Spinal cord (tissue), 10 donors: ENCODE results near the gene ATF2. TPM values are rescaled to one million over a fixed set of nuclear protein-coding genes. Genes with fewer than 3 reads are reported as not detected.
A peak's percentile ranks its signal among the peaks of the same experiment; 100 is the strongest.

Source experiments
- DNase-seq, 6 donors: peaks; one replicate each; pipeline versions ENCODE4 v3.0.0 to v3.0.0-alpha.2; 2013 to 2015; ENCODE audit warnings: low spot score in 6 of 6, low read depth in 4 of 6
- H3K27ac ChIP-seq: one replicate; pipeline ENCODE4 v1.5.1; 2013; ENCODE audit warnings: low read depth, low read length, control low read depth
- H3K27me3 ChIP-seq: one replicate; pipeline ENCODE4 v1.6.1; 2013; ENCODE audit warnings: low read length; ENCODE audit not compliant: control insufficient read depth, insufficient read depth
- H3K36me3 ChIP-seq: one replicate; pipeline ENCODE4 v1.6.1; 2013; ENCODE audit warnings: low read length; ENCODE audit not compliant: control insufficient read depth, insufficient read depth
- H3K4me1 ChIP-seq: one replicate; pipeline ENCODE4 v1.6.1; 2013; ENCODE audit warnings: low read length; ENCODE audit not compliant: control insufficient read depth, insufficient read depth
- H3K4me3 ChIP-seq: one replicate; pipeline ENCODE4 v1.5.1; 2013; ENCODE audit warnings: low read depth, low read length, control low read depth
- H3K9me3 ChIP-seq: one replicate; pipeline ENCODE4 v1.6.1; 2013; ENCODE audit warnings: low read length; ENCODE audit not compliant: control insufficient read depth, insufficient read depth
- WGBS: methylation state at CpG from one replicate; pipeline ENCODE4 v1.1.5; 2013; ENCODE audit warnings: missing lambda C conversion rate; ENCODE audit not compliant: insufficient coverage; 5-methylcytosine and 5-hydroxymethylcytosine counted together
- polyA plus RNA-seq, 2 donors: library from polyadenylated mRNA; unstranded; fragments of 120-200 nt; gene quantifications; one replicate each; pipeline ENCODE4 v1.2.1, GENCODE V29; 2013; ENCODE audit not compliant: insufficient read length in 2 of 2
- total RNA-seq, 2 donors: library from RNA; depleted of rRNA in 1 of 2; stranded (reverse); fragments of 120-200 nt in 1 of 2; fragments of >200 nt in 1 of 2; gene quantifications; one replicate each; pipeline versions ENCODE4 v1.2.3 to v1.2.4, GENCODE V29; 2013 to 2014
- donor health status: healthy.

Gene ATF2
- total and polyA plus RNA-seq, 4 donors, result 48.7 to 88.1 (median 63.7) TPM

- Histone ChIP-seq H3K4me1 (no peaks in the 10 kb centered on the region), H3K9me3 (no peaks in the 10 kb centered on the region), H3K36me3 (no peaks in the 10 kb centered on the region), H3K4me3 (peak overlapping the region; percentile 100), H3K27me3 (no peaks in the 10 kb centered on the region), H3K27ac (peak overlapping the region; percentile 98)
- WGBS, result 0% methylated on average over 21 of the region's 32 CpGs
- DNase-seq, result peak in 5 of 6 donors; percentile 9 to 68 (median 17)
These were observed 769 bp downstream of the ATF2 start for GRCh38 chr2:175167076-175167791.

GRCh38 chr2:175166216-175166824 lies 1.7 kb downstream of the ATF2 start:
- no peaks in the 10 kb centered on the region for H3K27me3 ChIP-seq
- WGBS, result no CpG with 5 or more reads among the region's 9 CpGs
- H3K4me3 ChIP-seq, result peak overlapping the region; percentile 100
- H3K27ac ChIP-seq, result no peak overlapping the region
- H3K4me1 ChIP-seq, result no peaks in the 10 kb centered on the region
- no peak for DNase-seq
- H3K9me3 ChIP-seq, result no peaks in the 10 kb centered on the region
- no peaks in the 10 kb centered on the region for H3K36me3 ChIP-seq

- Histone ChIP-seq H3K27me3 (no peaks in the 10 kb centered on the region), H3K9me3 (no peaks in the 10 kb centered on the region), H3K4me1 (no peaks in the 10 kb centered on the region), H3K27ac (no peak overlapping the region), H3K4me3 (no peak overlapping the region), H3K36me3 (no peaks in the 10 kb centered on the region)
- no peak for DNase-seq
- 96% methylated on average over 4 of the region's 8 CpGs for WGBS
These were observed 3.8 kb downstream of the ATF2 start for GRCh38 chr2:175164235-175164634.

- DNase-seq, result no peak
- no peaks in the 10 kb centered on the region for H3K36me3 ChIP-seq
- H3K27me3 ChIP-seq, result no peaks in the 10 kb centered on the region
- no peak overlapping the region for H3K27ac ChIP-seq
- no peak overlapping the region for H3K4me3 ChIP-seq
- H3K4me1 ChIP-seq, result no peaks in the 10 kb centered on the region
- WGBS, result no CpG with 5 or more reads among the region's 4 CpGs
- no peaks in the 10 kb centered on the region for H3K9me3 ChIP-seq
These were observed 9.1 kb downstream of the ATF2 start for GRCh38 chr2:175158894-175159293.

- peak in 1 of 6 donors; percentile 3 for DNase-seq
- H3K27me3 ChIP-seq, result no peaks in the 10 kb centered on the region
- 78% methylated on average over 1 of the region's 5 CpGs for WGBS
- no peak overlapping the region for H3K27ac ChIP-seq
- no peaks in the 10 kb centered on the region for H3K4me1 ChIP-seq
- no peak overlapping the region for H3K4me3 ChIP-seq
- H3K9me3 ChIP-seq, result no peaks in the 10 kb centered on the region
- H3K36me3 ChIP-seq, result no peaks in the 10 kb centered on the region
These were observed 11.5 kb downstream of the ATF2 start for GRCh38 chr2:175156534-175156933.

GRCh38 chr2:175154661-175155082 lies 13.3 kb downstream of the ATF2 start:
- no peak overlapping the region for H3K27ac ChIP-seq
- H3K4me3 ChIP-seq, result no peak overlapping the region
- H3K27me3 ChIP-seq, result no peaks in the 10 kb centered on the region
- no peaks in the 10 kb centered on the region for H3K36me3 ChIP-seq
- no peak for DNase-seq
- H3K9me3 ChIP-seq, result no peaks in the 10 kb centered on the region
- no peaks in the 10 kb centered on the region for H3K4me1 ChIP-seq

- no CpG with 5 or more reads among the region's 2 CpGs for WGBS
- no peaks in the 10 kb centered on the region for H3K4me1 ChIP-seq
- no peak for DNase-seq
These were observed 15.8 kb downstream of the ATF2 start for GRCh38 chr2:175152242-175152641.

GRCh38 chr2:175151791-175152190 lies 16.2 kb downstream of the ATF2 start:
- Histone ChIP-seq H3K9me3 (no peaks in the 10 kb centered on the region), H3K36me3 (no peaks in the 10 kb centered on the region), H3K4me3 (no peak overlapping the region), H3K27ac (no peak overlapping the region), H3K4me1 (no peaks in the 10 kb centered on the region), H3K27me3 (no peaks in the 10 kb centered on the region)
- no peak for DNase-seq
- no CpG with 5 or more reads among the region's 1 CpG for WGBS

More at GRCh38 chr2:175152242-175152641, 15.8 kb downstream of the ATF2 start:
- no peaks in the 10 kb centered on the region for H3K9me3 ChIP-seq
- H3K4me3 ChIP-seq, result no peak overlapping the region
- no peaks in the 10 kb centered on the region for H3K36me3 ChIP-seq
- H3K27me3 ChIP-seq, result no peaks in the 10 kb centered on the region
- H3K27ac ChIP-seq, result no peak overlapping the region

- no peaks in the 10 kb centered on the region for H3K4me1 ChIP-seq
- H3K27me3 ChIP-seq, result no peaks in the 10 kb centered on the region
- no peak overlapping the region for H3K4me3 ChIP-seq
- H3K36me3 ChIP-seq, result peaks cover 3% of the 10 kb centered on the region
- no peak for DNase-seq
- no peak overlapping the region for H3K27ac ChIP-seq
- H3K9me3 ChIP-seq, result no peaks in the 10 kb centered on the region
- no CpG with 5 or more reads among the region's 4 CpGs for WGBS
These were observed 20.8 kb downstream of the ATF2 start for GRCh38 chr2:175147186-175147585.

- WGBS, result 95% methylated on average over 2 of the region's 2 CpGs
- Histone ChIP-seq H3K27ac (no peak overlapping the region), H3K27me3 (no peaks in the 10 kb centered on the region), H3K36me3 (peaks cover 3% of the 10 kb centered on the region), H3K9me3 (no peaks in the 10 kb centered on the region), H3K4me1 (no peaks in the 10 kb centered on the region), H3K4me3 (no peak overlapping the region)
- DNase-seq, result no peak
These were observed 24.3 kb downstream of the ATF2 start for GRCh38 chr2:175143678-175144077.
